ENCODE measurements around the gene RHAG.
"Not testable (repeated sequence)": the region's sequence is repeated elsewhere in the genome, so short reads cannot be mapped to it uniquely, and the experiment has no call there.

DNA sequence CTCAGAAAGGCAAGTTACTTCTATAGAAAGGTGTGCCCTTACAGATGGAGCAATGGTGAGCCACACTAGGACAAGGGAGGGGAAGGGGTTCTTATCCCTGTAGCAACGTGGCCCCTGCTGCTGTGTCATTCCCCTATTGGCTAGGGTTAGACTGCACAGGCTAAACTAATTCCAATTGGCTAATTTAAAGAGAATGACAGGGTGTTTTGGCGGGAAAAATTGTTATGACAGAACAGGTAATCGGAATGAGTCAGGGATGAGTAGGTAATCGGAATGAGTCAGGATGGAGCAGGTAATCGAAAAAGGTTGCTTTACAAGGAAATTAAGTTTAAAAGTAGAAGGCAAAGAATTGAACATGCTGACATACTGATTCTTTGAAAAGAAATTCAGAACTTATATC, 49.4 kb downstream of the RHAG start:
- TF ChIP-seq, protein P1, sequence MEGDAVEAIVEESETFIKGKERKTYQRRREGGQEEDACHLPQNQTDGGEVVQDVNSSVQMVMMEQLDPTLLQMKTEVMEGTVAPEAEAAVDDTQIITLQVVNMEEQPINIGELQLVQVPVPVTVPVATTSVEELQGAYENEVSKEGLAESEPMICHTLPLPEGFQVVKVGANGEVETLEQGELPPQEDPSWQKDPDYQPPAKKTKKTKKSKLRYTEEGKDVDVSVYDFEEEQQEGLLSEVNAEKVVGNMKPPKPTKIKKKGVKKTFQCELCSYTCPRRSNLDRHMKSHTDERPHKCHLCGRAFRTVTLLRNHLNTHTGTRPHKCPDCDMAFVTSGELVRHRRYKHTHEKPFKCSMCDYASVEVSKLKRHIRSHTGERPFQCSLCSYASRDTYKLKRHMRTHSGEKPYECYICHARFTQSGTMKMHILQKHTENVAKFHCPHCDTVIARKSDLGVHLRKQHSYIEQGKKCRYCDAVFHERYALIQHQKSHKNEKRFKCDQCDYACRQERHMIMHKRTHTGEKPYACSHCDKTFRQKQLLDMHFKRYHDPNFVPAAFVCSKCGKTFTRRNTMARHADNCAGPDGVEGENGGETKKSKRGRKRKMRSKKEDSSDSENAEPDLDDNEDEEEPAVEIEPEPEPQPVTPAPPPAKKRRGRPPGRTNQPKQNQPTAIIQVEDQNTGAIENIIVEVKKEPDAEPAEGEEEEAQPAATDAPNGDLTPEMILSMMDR (conservative IDR thresholded peaks at IDR 0.05; ENCODE audit: low read depth in 2 of 2) = not testable (repeated sequence)
- TF ChIP-seq EZH2 (IDR thresholded peaks at IDR 0.05; ENCODE audit: low read depth, unreplicated experiment); POLR2AphosphoS5 (IDR thresholded peaks at IDR 0.05; ENCODE audit: low read depth); JUNB (IDR thresholded peaks at IDR 0.05; ENCODE audit: unreplicated experiment); EZH2phosphoT487 (IDR thresholded peaks at IDR 0.05; ENCODE audit: unreplicated experiment); ZNF114 (CRISPR knock-in tag; IDR thresholded peaks at IDR 0.05): not testable (repeated sequence)
- TF ChIP-seq, protein P2, sequence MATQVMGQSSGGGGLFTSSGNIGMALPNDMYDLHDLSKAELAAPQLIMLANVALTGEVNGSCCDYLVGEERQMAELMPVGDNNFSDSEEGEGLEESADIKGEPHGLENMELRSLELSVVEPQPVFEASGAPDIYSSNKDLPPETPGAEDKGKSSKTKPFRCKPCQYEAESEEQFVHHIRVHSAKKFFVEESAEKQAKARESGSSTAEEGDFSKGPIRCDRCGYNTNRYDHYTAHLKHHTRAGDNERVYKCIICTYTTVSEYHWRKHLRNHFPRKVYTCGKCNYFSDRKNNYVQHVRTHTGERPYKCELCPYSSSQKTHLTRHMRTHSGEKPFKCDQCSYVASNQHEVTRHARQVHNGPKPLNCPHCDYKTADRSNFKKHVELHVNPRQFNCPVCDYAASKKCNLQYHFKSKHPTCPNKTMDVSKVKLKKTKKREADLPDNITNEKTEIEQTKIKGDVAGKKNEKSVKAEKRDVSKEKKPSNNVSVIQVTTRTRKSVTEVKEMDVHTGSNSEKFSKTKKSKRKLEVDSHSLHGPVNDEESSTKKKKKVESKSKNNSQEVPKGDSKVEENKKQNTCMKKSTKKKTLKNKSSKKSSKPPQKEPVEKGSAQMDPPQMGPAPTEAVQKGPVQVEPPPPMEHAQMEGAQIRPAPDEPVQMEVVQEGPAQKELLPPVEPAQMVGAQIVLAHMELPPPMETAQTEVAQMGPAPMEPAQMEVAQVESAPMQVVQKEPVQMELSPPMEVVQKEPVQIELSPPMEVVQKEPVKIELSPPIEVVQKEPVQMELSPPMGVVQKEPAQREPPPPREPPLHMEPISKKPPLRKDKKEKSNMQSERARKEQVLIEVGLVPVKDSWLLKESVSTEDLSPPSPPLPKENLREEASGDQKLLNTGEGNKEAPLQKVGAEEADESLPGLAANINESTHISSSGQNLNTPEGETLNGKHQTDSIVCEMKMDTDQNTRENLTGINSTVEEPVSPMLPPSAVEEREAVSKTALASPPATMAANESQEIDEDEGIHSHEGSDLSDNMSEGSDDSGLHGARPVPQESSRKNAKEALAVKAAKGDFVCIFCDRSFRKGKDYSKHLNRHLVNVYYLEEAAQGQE (IDR thresholded peaks at IDR 0.05; ENCODE audit: unreplicated experiment) = not testable (repeated sequence)
- TF ChIP-seq, protein P3, sequence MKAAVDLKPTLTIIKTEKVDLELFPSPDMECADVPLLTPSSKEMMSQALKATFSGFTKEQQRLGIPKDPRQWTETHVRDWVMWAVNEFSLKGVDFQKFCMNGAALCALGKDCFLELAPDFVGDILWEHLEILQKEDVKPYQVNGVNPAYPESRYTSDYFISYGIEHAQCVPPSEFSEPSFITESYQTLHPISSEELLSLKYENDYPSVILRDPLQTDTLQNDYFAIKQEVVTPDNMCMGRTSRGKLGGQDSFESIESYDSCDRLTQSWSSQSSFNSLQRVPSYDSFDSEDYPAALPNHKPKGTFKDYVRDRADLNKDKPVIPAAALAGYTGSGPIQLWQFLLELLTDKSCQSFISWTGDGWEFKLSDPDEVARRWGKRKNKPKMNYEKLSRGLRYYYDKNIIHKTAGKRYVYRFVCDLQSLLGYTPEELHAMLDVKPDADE (IDR thresholded peaks at IDR 0.05) = not testable (repeated sequence)

Data from GM23338 (cell line).